GM19043 (cell line): Measurements from ENCODE around the gene RNF207.

Experiments used
- ATAC-seq: cut with Tn5 transposase; IDR thresholded peaks from one replicate; pipeline ENCODE4 v1.9.1; 2021; ENCODE audit warnings: low read depth; ENCODE audit not compliant: unreplicated experiment

RNF207 gene

GRCh38 chr1:6246497-6247467 is 40.9 kb downstream of the RNF207 start:
- ATAC-seq: no peak

DNA sequence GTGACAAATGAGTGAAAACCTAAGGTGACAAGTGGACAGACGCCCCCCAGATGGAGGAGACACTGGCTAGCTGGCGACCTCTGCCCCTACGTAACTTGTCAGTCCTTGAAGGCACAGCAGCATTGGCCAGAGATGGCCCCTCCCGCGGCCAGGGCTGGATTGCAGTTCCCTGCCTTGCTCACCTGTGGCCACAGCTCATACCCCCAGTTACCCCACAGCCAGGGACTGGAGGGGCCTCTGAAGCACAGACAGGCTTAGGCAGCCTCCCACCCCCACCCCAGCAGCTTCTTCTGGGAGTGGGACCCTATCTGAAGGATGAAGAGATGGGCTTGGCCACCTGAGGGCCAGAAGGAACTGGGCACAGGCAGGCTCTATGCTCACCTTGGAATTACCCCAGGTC is 41.7 kb downstream of the RNF207 start:
- ATAC-seq: no peak

DNA sequence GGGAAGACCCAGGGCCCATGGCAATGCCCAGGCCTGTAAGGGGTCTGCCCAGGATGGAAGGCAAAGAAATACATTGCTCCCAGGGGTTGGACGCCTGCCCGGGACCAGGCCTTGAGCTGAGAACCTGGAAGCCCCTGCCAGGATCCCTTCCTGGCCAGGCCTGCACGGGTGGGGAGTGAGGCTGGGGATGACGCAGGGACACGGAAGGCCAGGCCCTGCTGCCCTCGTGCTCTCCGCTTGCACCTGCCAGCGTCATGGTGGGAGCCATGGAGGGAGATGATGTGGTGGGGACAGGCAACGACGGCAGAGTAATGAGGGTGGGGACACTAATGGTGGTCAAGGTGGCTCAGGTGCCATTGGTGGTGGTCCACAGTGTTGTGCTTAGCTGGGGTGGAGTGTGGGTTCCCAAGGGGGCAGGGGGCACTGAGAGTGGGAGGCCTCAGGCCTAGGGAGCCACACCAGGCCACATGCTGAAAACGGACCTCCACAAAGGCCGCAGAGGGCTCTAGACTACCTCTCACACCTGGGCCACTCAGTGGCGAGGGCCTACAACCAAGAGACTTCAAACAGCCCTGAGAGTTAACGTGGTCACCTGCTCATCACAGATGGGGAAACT is 42.4 kb downstream of the RNF207 start:
- no peak for ATAC-seq

DNA sequence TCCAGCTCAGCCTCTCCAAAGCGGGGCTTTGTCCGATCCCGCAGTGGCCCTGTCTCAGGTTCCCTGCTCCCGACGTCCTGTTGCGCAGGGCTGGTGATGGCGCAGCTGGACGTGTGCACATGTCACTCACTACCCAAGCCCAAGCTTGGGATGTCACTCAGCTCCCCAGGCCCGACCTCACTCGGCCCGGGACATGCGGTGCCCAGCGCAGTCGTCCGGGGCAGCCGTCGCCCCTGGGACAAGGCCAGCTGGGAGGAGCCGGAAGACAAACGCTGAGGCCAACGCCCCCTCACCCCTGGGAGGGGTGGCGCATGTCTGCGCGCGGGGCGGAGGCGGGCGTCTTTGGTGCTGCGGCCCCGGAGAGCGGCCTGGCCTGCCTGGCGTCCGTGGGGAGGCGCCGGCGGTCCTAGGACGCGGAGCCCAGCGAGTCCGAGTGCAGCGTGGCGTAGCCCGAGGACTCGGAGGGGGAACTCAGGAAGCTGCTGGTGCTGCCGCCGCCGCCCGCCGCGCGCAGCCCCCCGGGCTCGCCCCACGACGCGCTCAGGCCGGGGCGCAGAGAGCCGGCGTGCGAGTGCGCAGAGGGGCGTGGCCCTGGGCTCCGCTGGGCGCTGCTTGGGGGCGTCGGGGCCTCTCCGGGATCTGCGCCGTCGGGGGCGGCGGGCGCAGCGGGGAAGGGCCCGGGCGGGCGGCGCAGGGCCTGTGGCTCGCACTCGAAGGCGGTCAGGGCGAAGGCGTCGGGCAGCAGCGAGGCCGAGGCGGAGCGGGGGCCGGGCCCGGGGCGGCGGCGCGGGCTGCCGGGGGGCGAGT is 43.2 kb downstream of the RNF207 start:
- no peak for ATAC-seq

- ATAC-seq: no peak
These were observed 44.1 kb downstream of the RNF207 start for GRCh38 chr1:6249739-6250689.

DNA sequence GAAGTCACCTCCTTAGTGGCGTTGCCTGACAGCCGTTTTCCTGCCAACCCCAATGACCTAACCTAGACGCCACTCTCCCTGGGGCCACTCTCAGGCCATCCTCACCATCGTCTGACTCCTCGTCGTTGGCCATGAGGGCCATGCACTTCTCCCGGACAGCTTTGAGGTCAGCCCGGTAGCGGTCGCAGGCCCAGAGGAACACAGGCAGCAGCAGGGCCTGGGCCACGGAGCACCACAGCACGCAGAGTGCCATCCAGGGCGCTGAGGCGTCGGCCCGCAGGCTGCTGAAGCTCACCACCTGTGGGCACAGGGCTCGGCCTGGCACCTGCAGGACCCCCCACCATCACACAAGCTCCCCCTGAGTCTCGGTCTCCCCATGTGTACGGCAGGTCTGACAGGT is 45.3 kb downstream of the RNF207 start:
- ATAC-seq: no peak

GRCh38 chr1:6251681-6252373 is 45.9 kb downstream of the RNF207 start:
- ATAC-seq: no peak

DNA sequence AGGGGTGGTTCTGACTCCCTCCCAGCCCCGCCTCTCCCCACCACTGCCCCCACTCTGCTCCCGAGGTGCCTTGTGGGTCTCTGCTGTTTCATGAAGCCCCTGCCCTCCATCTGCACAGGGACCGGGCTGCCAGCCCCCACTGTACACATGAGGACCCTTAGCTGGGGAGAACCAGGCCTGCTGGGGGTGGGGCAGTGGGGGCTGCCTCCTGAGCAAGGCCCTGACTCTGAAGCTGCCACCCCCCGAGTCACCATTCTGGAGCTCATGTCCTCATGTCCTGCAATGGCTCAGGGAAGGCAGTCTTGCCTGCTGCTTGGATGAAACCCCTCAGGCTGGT is 46.4 kb downstream of the RNF207 start:
- ATAC-seq: no peak

DNA sequence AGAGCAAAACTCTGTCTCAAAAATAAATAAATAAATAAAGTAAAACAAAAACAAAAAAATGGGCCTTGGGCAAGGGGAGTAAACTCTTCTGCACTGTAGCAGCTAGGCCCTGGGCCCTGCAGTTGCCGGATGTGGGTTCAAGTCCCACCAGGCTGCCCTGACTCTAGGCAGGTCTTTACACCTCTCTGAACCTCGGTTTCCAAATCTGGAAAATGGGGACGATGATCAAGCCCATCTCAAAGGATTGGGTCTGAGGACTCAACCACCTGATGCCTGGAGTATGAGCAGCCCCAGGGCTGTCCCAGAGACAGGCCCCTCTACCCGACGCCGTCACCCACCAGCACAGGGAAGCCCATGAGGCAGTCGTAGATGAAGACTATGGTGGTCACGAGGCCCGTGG is 47.5 kb downstream of the RNF207 start:
- no peak for ATAC-seq

DNA sequence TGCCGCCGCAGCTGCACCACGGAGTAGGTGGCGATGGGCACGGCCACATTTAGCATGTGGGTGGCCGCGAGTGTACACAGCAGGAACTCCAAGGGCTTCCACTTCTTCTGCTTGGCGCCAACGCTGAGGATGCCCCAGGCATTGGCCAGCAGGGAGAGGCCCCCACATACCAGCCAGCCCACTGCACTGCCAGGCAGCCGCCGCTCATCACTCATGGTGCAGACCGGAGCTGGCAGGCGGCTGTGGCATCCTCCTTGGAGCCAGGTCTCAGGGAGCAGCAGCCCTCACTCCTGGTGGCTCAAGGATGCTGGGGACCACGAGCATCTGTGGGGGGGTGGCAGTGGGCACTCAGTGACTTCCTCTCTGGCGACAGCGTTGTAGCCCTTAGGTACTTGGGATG is 48.8 kb downstream of the RNF207 start:
- ATAC-seq: no peak

GRCh38 chr1:6256645-6257044 is 50.7 kb downstream of the RNF207 start:
- no peak for ATAC-seq

GRCh38 chr1:6257541-6258069 is 51.7 kb downstream of the RNF207 start:
- no peak for ATAC-seq

DNA sequence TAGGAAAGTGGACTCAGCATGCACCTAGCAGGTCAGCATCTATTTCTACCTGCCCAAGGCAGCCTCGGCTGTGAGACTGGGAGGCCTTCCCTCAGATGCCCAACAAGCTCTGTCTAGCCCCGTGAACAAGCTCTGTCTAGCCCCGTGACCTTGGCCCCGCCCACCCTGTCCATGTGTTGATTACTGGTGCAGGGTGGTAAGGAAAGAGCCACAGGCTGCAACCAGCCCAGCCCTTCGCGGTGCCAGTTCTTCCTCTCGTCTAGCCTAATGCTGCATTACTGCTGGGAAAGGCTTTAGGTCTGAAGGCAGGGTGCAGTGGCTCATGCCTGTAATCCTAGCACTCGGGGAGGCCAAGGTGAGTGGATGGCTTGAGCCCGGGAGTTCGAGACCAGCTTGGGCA is 52.8 kb downstream of the RNF207 start:
- no peak for ATAC-seq

GRCh38 chr1:6259491-6260362 is 53.8 kb downstream of the RNF207 start:
- no peak for ATAC-seq

- no peak for ATAC-seq
These were observed 54.6 kb downstream of the RNF207 start for GRCh38 chr1:6260433-6260934.

- ATAC-seq: no peak
These were observed 55.2 kb downstream of the RNF207 start, which contains the start of gene GPR153 for GRCh38 chr1:6260961-6261614. TSS of gene GPR153 (minus strand) at chr1:6261098. CDS start at chr1:6254905, 6,193 bp downstream.

GRCh38 chr1:6261615-6261995 is 55.7 kb downstream of the RNF207 start:
- ATAC-seq: no peak
